Measurements from ENCODE around the gene AK8. TPM values are rescaled to one million over a fixed set of nuclear protein-coding genes. Genes with fewer than 3 reads are reported as not detected.

The AK8 gene
- total and polyA plus RNA-seq, 4 donors, result 0.07 to 0.26 (median 0.11) TPM

- WGBS, result 84% methylated on average over 24 of the region's 24 CpGs
- Histone ChIP-seq H3K9ac (ENCODE audit: low read depth in 1 of 2, low read length in 2 of 2) (no peak overlapping the region), H3K4me3 (ENCODE audit: low read depth in 1 of 3, low read length in 3 of 3) (no peak overlapping the region), H3K9me3 (ENCODE audit: control insufficient read depth in 4 of 4, low read length in 3 of 4) (no peaks in the 10 kb centered on the region), H3K36me3 (ENCODE audit: control insufficient read depth in 4 of 4, insufficient read depth in 3 of 4, low read depth in 1 of 4, low read length in 3 of 4) (no peaks in the 10 kb centered on the region), H3K4me1 (ENCODE audit: control insufficient read depth in 4 of 4, insufficient read depth in 4 of 4, low read length in 3 of 4) (no peaks in the 10 kb centered on the region), H3K27me3 (ENCODE audit: control insufficient read depth in 4 of 4, insufficient read depth in 4 of 4, low read length in 3 of 4) (no peaks in the 10 kb centered on the region), H3K27ac (ENCODE audit: low read depth in 1 of 2, low read length in 2 of 2) (no peak overlapping the region)
- no peak for TF ChIP-seq TAF1 (conservative IDR thresholded peaks at IDR 0.05)
- TF ChIP-seq RAD21 (IDR thresholded peaks at IDR 0.05), result no peak
- TF ChIP-seq, protein P1, sequence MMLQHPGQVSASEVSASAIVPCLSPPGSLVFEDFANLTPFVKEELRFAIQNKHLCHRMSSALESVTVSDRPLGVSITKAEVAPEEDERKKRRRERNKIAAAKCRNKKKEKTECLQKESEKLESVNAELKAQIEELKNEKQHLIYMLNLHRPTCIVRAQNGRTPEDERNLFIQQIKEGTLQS (IDR thresholded peaks at IDR 0.05), result no peak
- no peak for TF ChIP-seq YY1 (IDR thresholded peaks at IDR 0.05)
- no peak for DNase-seq (ENCODE audit: low spot score)
Measured at GRCh38 chr9:132833550-132834121, 44.4 kb downstream of the AK8 start.

- Histone ChIP-seq H3K4me1 (ENCODE audit: control insufficient read depth in 4 of 4, insufficient read depth in 4 of 4, low read length in 3 of 4) (no peaks in the 10 kb centered on the region), H3K27ac (ENCODE audit: low read depth in 1 of 2, low read length in 2 of 2) (no peak overlapping the region), H3K9ac (ENCODE audit: low read depth in 1 of 2, low read length in 2 of 2) (no peak overlapping the region), H3K27me3 (ENCODE audit: control insufficient read depth in 4 of 4, insufficient read depth in 4 of 4, low read length in 3 of 4) (no peaks in the 10 kb centered on the region), H3K9me3 (ENCODE audit: control insufficient read depth in 4 of 4, low read length in 3 of 4) (no peaks in the 10 kb centered on the region), H3K4me3 (ENCODE audit: low read depth in 1 of 3, low read length in 3 of 3) (no peak overlapping the region), H3K36me3 (ENCODE audit: control insufficient read depth in 4 of 4, insufficient read depth in 3 of 4, low read depth in 1 of 4, low read length in 3 of 4) (no peaks in the 10 kb centered on the region)
- DNase-seq (ENCODE audit: low spot score), result no peak
- WGBS, result 58% methylated on average over 9 of the region's 9 CpGs
- no peak for TF ChIP-seq SP1 (IDR thresholded peaks at IDR 0.05)
- no peak for TF ChIP-seq FOXA2 (IDR thresholded peaks at IDR 0.05)
- TF ChIP-seq GABPA (IDR thresholded peaks at IDR 0.05 in 1 of 2, conservative IDR thresholded peaks at IDR 0.05 in 1 of 2), result no peak
- no peak for TF ChIP-seq HNF4G (IDR thresholded peaks at IDR 0.05)
- TF ChIP-seq, protein P1 (IDR thresholded peaks at IDR 0.05), result no peak
- TF ChIP-seq TAF1 (conservative IDR thresholded peaks at IDR 0.05), result no peak
Measured at GRCh38 chr9:132832171-132832881, 45.8 kb downstream of the AK8 start.

DNA sequence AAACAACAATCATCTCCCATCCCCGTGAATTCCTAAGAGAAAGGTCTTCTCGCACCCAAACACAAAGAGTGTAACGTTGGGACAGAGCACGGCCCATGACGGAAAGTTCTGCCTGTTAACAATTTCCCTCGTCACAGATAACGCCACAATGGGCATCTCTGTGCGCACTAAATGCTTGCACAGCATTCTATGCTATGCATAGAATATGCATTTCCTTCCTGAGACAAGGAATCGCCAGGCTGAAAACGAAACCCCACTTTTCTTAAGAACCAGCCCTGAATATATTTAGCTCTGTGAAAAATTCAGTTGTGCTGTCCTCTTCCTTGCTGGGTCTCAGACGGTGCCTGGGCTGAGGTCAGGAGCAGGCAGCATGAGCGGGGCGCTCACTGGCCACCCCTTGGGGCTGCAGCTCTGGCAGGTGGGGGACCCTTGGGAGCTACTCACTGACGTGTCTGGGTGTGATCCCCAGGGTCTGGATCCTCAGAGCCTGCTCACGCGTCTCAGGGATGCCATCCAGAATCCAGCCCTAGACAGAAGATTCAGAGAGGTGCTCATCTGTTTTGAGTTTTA is 49.8 kb downstream of the AK8 start:
- Histone ChIP-seq H3K9ac (ENCODE audit: low read depth in 1 of 2, low read length in 2 of 2) (no peak overlapping the region), H3K9me3 (ENCODE audit: control insufficient read depth in 4 of 4, low read length in 3 of 4) (no peaks in the 10 kb centered on the region), H3K27me3 (ENCODE audit: control insufficient read depth in 4 of 4, insufficient read depth in 4 of 4, low read length in 3 of 4) (no peaks in the 10 kb centered on the region), H3K27ac (ENCODE audit: low read depth in 1 of 2, low read length in 2 of 2) (no peak overlapping the region), H3K36me3 (ENCODE audit: control insufficient read depth in 4 of 4, insufficient read depth in 3 of 4, low read depth in 1 of 4, low read length in 3 of 4) (no peaks in the 10 kb centered on the region), H3K4me1 (ENCODE audit: control insufficient read depth in 4 of 4, insufficient read depth in 4 of 4, low read length in 3 of 4) (no peaks in the 10 kb centered on the region), H3K4me3 (ENCODE audit: low read depth in 1 of 3, low read length in 3 of 3) (no peak overlapping the region)
- TF ChIP-seq ZBTB33 (IDR thresholded peaks at IDR 0.05) (no peak), JUND (IDR thresholded peaks at IDR 0.05) (no peak), GABPA (IDR thresholded peaks at IDR 0.05 in 1 of 2, conservative IDR thresholded peaks at IDR 0.05 in 1 of 2) (no peak), REST (IDR thresholded peaks at IDR 0.05) (no peak), SP1 (IDR thresholded peaks at IDR 0.05) (no peak), YY1 (IDR thresholded peaks at IDR 0.05) (no peak), CTCF (IDR thresholded peaks at IDR 0.05; ENCODE audit: low read depth, low read length, missing input control) (no peak), NR2F2 (IDR thresholded peaks at IDR 0.05) (no peak), RAD21 (IDR thresholded peaks at IDR 0.05) (no peak)
- TF ChIP-seq, protein P1 (IDR thresholded peaks at IDR 0.05), result no peak
- TF ChIP-seq, protein P2, sequence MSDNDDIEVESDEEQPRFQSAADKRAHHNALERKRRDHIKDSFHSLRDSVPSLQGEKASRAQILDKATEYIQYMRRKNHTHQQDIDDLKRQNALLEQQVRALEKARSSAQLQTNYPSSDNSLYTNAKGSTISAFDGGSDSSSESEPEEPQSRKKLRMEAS (IDR thresholded peaks at IDR 0.05), result no peak
- WGBS, result 76% methylated on average over 16 of the region's 16 CpGs
- DNase-seq (ENCODE audit: low spot score), result no peak
